Body of pancreas (tissue), 4 donors: ENCODE data around the gene ROBO1.

ENCODE experiments used
- CTCF ChIP-seq, 7 experiments: fragments of 450-650 bp in 4 of 7; fragments of 200-600 bp in 3 of 7; sonication (generic) in 3 of 7; IDR thresholded peaks; one replicate each; pipeline ENCODE4 v1.5.1; 2016 to 2019; ENCODE audit warnings: antibody characterized with exemption in 7 of 7
- POLR2A ChIP-seq, 3 donors: fragments of 450-650 bp; IDR thresholded peaks; one replicate each; pipeline ENCODE4 v1.6.1; 2016; ENCODE audit warnings: antibody characterized with exemption in 3 of 3, mild to moderate bottlenecking in 2 of 3

DNA sequence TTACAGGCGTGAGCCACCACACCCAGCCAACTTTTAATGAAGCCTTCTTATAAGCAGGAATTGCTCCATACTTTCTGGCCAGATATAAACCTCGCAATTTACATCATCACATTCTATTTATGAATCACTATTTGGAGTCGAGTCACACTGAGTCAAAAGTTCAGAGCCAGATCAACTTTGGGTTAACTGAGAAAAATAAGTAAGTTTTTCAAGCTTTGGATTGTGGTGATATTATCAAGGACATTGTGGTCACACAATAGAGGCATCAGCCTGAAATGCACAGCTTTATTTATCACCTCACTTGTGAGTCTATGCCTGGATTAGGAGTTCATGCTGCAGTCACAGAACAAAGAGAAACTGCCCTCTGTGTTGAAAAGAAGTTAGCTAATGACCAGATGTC, 1163.5 kb downstream of the ROBO1 start:
- no peak for TF ChIP-seq CTCF (IDR thresholded peaks at IDR 0.05)
- TF ChIP-seq POLR2A (IDR thresholded peaks at IDR 0.05): no peak
